Neural cell (in vitro differentiated cells): ENCODE measurements around the gene RAB27A.

Source experiments
- CTCF ChIP-seq: fragments of 450-650 bp; IDR thresholded peaks from 2 replicates; pipeline ENCODE4 v1.5.1; 2014; ENCODE audit warnings: antibody characterized with exemption, mild to moderate bottlenecking, moderate library complexity; ENCODE audit not compliant: poor library complexity, severe bottlenecking
- EP300 ChIP-seq: fragments of 450-650 bp; conservative IDR thresholded peaks from 2 replicates; pipeline ENCODE4 v1.6.1; 2014; ENCODE audit warnings: antibody characterized with exemption, mild to moderate bottlenecking, moderate library complexity; ENCODE audit not compliant: poor library complexity, severe bottlenecking
- POLR2AphosphoS5 ChIP-seq: IDR thresholded peaks from 2 replicates; pipeline ENCODE4 v1.6.1; 2012
- RAD21 ChIP-seq: fragments of 450-650 bp; conservative IDR thresholded peaks from 2 replicates; pipeline ENCODE4 v1.6.1; 2014; ENCODE audit warnings: antibody characterized with exemption, mild to moderate bottlenecking, moderate library complexity
- REST ChIP-seq: IDR thresholded peaks from 2 replicates; pipeline ENCODE4 v1.6.1; 2012; ENCODE audit warnings: borderline replicate concordance
- SMC3 ChIP-seq: fragments of 450-650 bp; conservative IDR thresholded peaks from 2 replicates; pipeline ENCODE4 v1.6.1; 2014; ENCODE audit warnings: antibody characterized with exemption, mild to moderate bottlenecking, moderate library complexity; ENCODE audit not compliant: poor library complexity
- TAF1 ChIP-seq: IDR thresholded peaks from 2 replicates; pipeline ENCODE4 v1.6.1; 2012; ENCODE audit warnings: low read depth

GRCh38 chr15:55270291-55270690, 19.3 kb downstream of the RAB27A start:
- TF ChIP-seq CTCF (no peak), TAF1 (no peak), RAD21 (no peak), POLR2AphosphoS5 (no peak), SMC3 (no peak), EP300 (no peak), REST (no peak)
